H54 (cell line): ENCODE data around the gene CDKN3.
"Not testable (repeated sequence)": the region's sequence is repeated elsewhere in the genome, so short reads cannot be mapped to it uniquely, and the experiment has no call there.

Source experiments
- DNase-seq: peaks from one replicate; pipeline ENCODE4 v3.0.0; 2011; ENCODE audit warnings: low spot score, mixed read lengths; ENCODE audit not compliant: insufficient read length
- FAIRE-seq: peaks from 3 replicates; lab custom pipeline; 2011; peaks lifted over from hg19 to GRCh38; lab: Jason Lieb, UNC
- POLR2A ChIP-seq: IDR thresholded peaks from 2 replicates; pipeline ENCODE4 v1.6.1; 2011; ENCODE audit warnings: low read depth, mild to moderate bottlenecking, low read length

CDKN3 gene

DNA sequence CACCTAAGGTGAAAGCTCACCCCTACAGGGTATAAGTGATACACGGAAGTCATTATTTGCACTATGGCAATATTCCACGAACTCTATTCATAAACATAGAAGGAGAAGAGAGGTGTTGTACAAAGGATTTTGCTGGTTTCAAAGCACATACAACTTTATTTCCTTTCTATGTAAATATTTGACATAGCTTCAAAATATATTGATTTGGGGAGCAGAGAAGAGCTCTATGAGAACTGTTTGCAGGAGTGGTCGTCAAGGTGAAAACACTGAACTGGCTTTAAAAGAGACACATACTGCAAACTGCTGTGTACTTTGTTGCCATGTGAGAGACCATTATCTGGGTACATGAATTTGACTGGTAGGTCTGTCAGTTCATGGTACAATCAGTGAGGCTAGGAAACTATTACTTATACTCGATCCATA is 27.7 kb downstream of the CDKN3 start:
- FAIRE-seq (no peak), DNase-seq (no peak)
- TF ChIP-seq POLR2A: no peak

DNA sequence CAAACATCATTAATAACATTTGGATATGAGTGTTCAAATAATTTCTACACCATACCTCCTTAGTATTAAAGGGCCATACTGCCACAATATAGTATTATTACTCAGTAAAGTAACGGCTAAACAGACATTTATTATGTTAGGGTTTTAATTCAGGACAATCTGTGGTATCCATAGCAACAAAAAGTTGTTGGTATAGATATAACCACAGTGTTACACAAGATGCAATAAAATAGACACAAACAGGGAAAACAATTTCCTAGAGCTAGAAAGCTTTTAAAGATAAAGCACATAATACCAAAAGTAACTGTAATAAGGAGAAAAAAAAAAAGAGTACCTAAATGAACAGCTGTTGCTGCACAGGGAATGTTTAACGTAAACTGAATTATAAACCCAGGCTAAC is 28.3 kb downstream of the CDKN3 start:
- DNase-seq (no peak), FAIRE-seq (no peak)
- TF ChIP-seq POLR2A: no peak

DNA sequence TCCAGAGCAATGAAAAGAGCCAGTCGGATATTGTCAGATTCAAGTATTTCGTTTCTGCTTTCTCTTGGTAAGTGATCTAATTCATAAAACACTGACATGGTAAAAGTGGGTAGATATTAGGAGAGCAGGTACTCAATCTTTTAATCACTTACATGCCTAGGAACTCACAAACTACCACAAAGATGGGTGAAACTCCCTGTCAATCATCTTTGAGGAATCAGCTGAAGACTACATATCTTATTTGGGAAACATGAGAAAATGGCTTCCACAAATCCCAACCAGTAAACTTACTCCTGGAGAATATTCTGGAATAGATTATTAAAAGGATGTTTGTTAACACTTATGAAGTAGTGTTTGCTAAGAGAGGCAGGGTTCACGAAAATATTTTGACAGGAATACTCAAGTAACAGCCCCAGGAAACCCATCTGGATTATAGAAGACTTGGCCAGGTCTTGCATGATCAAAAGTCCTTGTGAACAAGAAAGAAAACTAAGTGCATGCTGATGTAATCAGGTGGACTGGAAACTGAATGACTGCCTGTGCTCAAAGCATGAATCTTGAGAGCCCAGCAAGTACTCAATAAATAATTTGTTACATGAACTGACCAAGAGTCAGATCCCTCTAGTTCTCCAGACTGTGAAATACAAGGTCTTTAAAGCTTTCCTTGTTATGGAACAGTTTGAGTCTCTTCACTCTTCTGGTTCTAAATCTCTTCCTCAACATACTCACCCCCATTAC is 28.9 kb downstream of the CDKN3 start:
- FAIRE-seq: no peak
- DNase-seq: no peak
- TF ChIP-seq POLR2A: no peak

DNA sequence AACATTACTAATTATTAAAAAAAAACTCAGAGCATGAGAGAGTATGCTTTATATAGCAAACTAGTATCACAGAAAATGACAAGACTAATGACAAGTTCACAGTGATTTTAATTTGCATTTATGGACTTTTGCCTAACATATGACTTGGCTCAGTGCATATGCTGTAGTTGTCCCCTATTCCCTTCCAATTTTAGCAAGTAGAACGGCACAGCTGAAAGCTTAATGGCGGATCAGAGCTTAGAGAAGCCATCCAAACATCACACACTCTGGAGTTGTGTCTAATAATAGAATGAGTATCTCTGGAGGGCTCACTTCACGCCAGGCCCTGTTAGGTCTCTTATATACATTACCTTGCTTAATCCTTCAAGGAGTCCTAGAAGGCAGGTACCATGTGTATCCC is 31.1 kb downstream of the CDKN3 start:
- FAIRE-seq (no peak), DNase-seq (no peak)
- no peak for TF ChIP-seq POLR2A

DNA sequence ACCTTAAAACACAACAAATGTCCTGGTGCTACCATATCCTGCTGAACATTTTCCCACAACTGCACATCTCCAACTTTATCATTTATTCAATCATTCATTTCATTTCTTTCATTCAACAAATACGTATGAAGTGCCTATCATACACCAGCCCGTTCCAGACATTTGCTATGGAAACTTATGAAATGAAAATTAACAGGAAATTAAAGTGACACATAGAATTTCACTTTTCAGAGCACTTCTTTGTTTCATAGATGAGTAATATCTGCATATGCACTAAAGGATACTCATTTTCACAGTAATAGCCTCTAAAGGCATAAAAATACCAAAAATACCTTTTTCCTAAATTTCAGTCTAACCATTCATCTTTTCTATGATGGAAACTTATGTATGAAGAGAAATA is 31.7 kb downstream of the CDKN3 start:
- FAIRE-seq (no peak), DNase-seq (no peak)
- no peak for TF ChIP-seq POLR2A

DNA sequence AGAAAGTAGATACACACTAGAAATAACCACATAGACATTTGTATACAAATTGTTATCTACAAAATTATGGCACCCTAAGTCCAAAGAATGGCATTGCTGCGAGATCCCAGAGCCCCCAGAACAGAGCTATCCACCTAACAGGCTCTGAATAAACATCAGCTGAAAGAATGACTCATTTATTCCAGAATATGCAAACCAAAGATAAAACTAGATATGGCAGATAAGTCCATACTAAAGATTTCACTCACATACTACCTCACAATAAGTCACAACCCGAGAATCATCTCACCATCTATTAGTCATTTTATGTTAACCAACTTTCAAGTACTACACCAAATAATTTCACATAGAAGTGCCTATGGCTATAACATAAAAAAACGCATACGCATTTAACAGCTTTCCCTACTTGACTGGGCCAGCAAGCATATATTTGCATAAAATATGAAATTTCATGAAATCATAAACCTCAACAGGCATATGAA is 38.7 kb downstream of the CDKN3 start:
- FAIRE-seq (no peak), DNase-seq (no peak)
- TF ChIP-seq POLR2A: no peak

DNA sequence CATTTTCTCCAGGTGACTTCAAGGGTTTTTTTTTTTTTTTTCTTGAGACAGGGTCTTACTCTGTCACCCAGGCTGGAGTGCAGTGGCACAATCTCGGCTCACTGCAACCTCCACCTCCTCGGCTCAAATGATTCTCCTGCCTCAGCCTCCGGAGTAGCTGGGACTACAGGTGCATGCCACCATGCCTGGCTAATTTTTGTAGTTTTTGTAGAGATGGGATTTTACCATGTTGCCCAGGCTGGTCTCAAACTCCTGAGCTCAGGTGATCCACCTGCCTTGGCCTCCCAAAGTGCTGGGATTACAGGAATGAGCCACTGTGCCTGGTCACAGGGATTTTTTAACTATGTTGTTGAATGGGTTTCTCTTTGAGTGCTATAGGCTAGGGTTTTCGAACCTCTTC is 41.1 kb downstream of the CDKN3 start:
- DNase-seq, FAIRE-seq: not testable (repeated sequence)

DNA sequence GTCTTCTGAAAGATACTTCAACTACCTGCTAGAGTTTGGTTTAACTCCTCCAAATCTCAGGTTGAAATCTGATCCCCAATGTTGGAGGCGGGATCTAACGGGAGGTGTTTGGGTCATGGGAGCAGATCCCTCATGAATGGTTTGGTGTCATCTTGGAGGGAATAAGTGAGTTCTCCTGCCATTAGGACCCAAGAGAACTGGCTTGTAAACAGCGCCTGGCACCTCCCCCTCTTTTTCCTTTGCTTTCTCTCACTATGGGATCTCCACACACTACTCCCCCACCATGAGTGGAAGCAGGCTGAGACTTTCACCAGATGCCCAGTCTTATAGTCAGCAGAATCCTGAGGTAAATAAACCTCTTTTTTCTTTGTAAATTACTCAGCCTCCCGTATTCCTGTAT is 41.9 kb downstream of the CDKN3 start:
- no peak for TF ChIP-seq POLR2A
- FAIRE-seq: no peak
- DNase-seq: no peak

DNA sequence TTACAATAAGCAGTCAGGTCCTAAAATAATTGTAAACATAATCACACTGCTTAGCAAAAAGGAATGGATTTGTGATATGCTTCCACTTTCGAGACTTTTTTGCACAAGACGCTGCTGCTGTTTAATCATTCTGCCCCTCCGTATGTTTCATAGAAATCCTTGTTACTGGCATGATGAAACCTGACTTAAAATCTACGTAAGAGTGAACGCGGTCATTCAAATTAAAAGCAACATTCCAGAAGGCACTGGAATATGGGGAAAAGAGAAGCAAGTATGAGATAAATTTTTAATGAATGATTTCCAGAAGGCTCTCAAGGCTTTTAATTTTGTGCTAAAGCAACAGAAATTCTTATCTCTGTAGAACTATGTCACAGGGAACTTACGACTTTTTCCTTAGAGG is 43.2 kb downstream of the CDKN3 start:
- DNase-seq (no peak), FAIRE-seq (no peak)

DNA sequence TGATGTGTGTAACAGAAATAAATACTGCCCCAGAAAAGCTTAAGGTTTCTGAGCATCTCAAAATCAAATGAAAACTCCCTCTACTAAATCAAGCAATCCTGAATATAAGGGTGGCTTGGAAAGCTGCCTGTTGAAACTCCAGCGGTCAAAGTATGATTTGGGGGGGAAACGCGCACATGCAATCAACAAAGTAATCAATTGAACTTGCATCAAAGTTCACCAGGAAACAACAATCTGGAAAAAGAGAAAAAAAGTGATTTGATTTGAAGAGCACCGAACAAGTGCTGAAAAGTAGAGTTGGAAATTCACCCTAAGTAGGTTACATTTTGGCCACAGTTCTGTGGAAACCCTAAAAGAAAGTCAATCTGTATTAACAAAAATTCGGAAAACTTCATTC is 43.7 kb downstream of the CDKN3 start:
- no peak for TF ChIP-seq POLR2A
- DNase-seq: no peak
- no peak for FAIRE-seq

More for the DNA sequence above, 43.2 kb downstream of the CDKN3 start:
- no peak for TF ChIP-seq POLR2A

DNA sequence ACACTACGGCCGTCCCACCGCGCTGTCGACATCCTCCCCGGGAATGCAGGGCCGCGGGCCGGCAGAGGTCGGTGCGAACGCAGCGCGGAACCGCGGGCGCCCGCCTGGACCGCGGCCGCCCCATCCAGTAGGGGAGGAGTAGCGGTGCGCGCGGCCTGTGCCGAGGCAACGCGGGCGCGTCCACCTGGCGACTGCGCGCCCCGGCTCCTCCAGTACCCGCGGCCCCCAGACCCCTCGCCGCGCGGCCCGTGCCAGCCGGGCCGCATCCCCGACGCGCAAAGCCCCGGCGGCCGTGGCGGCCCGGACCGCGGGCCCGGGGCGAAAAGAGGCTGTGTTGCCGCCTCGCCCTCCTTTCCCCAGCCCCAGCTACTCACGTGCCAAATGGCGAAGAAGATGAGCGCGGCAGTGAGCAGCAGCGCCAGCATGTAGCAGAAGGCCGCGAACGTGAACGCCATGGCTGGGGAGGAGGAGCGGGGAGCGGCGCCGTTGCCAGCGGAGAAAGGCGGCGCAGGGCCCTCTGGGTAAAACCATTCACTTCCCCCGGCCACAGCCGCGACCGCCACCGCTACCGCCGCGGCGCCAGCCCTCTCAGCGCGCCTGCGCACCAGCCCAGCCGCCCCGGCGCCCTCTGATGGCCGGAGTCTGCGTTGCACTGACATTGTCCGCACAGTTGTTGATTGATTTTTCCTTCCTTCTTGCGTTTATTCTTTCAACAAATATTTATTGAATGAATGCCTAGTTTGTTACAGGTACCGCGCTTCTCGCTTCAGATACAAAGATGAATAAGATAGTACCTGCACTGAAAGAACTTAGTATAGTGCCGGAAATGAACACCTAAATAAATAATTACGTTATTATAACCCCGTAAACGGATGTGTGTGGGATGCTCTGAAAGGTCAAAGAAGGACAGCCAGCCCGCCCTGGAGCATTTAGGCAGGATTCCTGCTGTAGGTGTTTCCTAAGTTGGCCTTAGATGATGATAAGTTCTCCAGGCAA is 44.4 kb downstream of the CDKN3 start, which contains the start of gene CNIH1:
CNIH1 (minus strand) TSS at position 502 of the 996 bp plus-strand sequence; CDS start at position 455, 47 bp downstream.
- FAIRE-seq: peak; percentile 75
- TF ChIP-seq POLR2A: peak; percentile 85
- DNase-seq: peak; percentile 86

DNA sequence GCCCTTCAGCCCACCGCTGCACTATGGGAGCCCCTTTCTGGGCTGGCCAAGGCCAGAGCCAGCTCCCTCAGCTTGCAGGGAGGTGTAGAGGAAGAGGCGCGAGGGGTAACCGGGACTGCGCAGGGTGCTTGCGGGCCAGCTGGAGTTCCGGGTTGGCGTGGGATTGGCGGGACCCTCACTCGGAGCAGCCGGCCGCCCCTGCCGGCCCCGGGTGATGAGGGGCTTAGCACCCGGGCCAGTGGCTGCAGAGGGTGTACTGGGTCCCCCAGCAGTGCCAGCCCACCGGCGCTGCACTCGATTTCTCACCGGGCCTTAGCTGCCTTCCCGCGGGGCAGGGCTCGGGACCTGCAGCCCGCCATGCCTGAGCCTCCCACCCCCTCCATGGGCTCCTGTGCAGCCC is 46.2 kb downstream of the CDKN3 start:
- FAIRE-seq, DNase-seq: not testable (repeated sequence)

DNA sequence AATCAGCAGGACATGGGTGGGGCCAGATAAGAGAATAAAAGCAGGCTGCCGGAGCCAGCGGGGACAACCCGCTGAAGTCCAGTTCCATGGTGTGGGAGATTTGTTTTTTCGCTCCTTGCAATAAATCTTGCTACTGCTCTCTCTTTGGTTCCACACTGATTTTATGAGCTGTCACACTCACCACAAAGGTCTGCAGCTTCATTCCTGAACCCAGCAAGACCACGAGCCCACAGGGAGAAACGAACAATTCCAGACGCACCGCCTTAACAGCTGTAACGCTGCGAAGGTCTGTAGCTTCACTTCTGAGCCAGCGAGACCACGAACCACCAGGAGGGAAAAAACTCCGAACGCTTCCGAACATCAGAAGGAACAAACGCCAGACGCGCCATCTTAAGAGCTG is 47.2 kb downstream of the CDKN3 start:
- no peak for FAIRE-seq
- no peak for TF ChIP-seq POLR2A
- no peak for DNase-seq

DNA sequence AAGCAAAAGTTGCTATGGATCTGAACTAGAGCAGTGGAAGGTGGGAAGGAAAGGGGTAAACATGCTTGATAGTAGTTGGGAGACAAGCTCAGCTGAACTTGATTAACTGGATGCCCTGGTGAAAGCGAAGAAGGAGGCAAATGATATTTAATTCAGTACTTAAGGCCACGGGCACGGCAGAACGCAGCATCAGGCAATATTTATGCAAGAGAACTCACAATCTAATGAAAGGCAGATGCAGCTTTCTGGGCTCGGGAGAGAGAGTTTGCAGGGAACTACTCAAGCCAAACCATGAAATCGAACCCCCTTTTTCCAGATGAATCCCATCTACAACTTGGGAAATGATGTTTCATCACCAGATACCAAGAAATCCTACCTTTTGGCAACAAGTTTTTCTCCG is 47.9 kb downstream of the CDKN3 start:
- TF ChIP-seq POLR2A: no peak
- no peak for DNase-seq
- no peak for FAIRE-seq

DNA sequence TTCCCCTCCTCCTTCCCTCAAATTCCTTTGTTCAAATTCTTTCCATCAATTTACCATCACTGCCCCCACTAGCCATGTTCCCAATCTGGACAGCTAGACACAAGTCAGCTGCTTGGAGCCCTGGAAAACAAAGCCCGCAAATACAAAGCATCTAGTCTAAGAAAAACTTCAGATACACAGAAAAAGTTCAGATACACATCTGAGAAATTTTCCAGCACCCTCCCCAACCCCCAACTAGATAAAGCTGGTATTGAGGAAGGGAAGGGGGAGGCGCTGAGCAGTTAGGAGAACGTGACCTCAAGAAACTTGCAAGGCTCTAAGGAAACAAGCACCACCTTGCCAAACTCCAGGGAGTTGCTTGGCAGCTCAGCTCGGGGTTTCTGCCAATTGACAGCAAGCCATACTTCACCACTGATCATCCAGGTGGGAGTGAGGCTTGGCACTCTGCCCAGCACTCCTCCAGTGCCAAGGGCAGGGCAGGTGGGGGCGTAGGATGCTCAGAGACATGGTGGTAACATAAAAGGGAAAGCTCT is 49.4 kb downstream of the CDKN3 start:
- no peak for DNase-seq
- no peak for FAIRE-seq
- TF ChIP-seq POLR2A: no peak
